GM21367 (cell line): ENCODE measurements around the gene OR8A1.
"Not testable (repeated sequence)": the region's sequence is repeated elsewhere in the genome, so short reads cannot be mapped to it uniquely, and the experiment has no call there.

Experiments
- ATAC-seq: cut with Tn5 transposase; IDR thresholded peaks from one replicate; pipeline ENCODE4 v1.9.1; 2021; ENCODE audit not compliant: unreplicated experiment

OR8A1 gene

DNA sequence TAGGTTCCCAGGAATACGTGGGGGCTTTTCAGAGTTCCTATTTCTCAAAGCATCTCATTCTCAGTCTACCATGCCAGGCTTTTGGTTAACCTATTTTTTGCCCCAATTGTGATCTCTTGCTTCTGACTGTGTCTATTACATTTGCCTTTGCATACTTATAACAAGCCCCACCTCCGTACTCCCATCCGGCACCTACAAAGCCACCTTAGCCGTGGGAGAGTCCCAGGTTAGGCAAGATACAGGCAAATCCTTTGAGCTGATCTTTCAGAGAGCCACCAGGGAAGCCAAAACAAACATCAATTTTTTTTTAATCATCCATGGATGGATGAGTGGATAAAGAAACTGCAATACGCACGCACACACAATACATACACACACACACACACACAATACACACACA lies 22.8 kb downstream of the OR8A1 start:
- ATAC-seq = no peak

DNA sequence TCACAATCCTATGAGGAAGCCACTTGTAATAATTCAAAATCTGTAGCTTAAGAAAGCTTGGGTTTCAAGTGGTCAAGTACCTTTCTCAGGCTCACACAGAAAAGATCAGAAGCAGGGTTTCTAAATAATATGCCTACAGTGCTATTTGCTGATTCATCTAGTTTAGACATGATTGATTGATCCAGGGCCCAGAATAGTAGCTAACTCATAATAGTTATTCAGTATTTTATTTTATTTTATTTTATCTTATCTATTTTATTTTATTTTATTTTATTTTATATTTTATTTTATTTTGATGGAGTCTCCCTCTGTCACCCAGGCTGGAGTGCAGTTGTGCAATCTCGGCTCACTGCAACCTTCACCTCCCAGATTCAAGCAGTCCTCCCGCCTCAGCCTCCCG lies 25.5 kb downstream of the OR8A1 start:
- ATAC-seq = no peak

DNA sequence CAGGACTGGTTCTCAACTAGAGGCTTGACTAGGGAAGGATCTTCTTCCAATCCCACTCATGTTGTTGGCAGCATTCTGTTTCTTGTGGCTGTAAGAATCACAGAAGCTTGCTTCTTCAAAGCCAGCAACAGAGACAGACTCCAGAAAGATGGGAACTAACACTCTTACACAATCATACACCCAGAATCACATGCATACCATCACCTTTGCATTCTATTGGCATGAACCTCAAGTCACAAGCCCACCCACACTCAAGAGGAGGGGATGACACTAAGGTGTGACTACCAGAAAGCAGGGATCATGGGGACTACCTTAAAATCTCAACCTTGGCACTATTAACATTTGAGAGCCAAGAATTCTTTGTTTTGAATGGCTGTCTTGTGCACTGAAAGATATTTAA lies 27.8 kb downstream of the OR8A1 start:
- no peak for ATAC-seq

DNA sequence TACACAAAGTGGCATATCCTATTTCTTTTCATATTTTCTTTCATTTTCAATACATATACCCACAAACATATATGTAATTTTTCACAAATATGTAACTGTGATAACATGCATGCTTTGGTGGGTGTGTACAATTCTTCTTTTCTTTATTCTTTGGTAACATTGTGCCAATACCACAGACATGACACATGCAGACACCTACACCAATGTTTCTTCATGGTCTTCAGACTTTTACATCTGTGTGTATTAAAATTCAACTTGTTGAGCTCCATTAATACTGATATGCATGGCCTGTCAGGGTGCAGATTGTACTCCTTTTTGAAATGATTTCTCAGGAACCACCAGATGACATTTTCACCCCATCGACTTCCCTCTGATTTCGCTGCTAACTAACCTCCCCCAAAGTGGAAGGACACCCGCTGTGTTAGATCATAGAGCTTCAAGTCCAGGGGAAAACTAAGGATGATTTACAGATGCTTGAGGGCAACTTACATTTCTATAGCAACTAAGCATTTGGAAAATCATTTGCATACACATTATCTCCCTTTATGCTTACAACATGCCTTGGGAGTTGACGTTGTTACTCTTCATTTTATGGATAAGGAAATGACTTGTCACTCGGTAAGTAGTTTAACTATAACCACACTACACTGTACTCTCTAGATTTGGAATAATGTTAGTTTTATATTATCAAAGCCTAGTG lies 31.0 kb downstream of the OR8A1 start:
- ATAC-seq = no peak

DNA sequence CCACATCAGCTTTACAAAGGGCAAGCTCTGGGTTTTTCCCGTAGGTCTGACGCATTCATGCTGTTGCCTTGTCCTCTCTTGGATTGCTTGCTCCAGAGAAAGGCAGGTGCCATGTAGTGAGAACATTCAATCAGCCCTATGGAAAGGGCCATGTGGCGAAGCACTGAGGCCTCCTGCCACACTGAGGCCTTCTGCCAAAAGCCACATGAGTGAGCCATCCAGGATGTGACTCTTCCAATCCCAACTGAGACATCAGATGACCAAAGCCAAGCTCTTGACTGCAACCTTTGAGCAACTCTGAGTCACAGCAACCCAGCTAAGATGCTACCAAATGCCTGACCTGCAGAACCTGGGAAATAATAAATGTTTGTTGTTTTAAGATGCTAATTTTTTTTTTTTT lies 32.4 kb downstream of the OR8A1 start:
- no peak for ATAC-seq

DNA sequence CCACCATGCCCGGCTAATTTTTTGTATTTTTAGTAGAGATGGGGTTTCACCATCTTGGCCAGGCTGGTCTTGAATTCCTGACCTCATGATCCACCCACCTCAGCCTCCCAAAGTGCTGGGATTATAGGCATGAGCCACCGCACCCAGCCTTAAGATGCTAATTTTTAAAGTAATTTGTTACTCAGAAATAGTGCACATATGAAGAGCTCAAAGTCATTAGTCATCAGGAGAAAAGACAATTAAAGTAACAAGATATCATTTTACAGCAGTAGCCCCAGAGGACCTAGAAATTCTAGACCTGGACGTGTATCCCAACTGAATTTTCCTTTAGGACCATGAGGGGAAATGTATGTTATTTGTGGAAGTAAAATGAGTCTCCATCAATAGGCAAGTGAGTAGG lies 32.9 kb downstream of the OR8A1 start:
- ATAC-seq = not testable (repeated sequence)

DNA sequence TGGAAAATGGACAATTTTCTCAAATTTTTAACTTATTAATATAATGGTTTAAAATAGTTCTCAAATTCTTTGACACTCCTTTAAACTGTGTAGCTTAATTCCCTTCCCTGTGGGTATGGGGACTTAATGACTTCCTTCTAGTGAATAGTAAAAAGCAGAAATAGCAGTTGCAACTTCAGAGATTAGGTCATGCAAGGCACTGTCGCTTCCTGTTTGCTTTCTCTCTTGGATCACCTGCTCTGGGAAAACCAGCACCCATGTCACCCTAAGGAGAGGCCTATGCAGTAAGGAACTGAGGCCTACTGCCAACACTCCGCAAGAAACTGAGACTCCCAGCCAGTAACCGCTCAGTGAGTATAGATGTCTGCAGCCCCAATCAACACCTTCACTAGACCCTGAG lies 35.9 kb downstream of the OR8A1 start:
- no peak for ATAC-seq

DNA sequence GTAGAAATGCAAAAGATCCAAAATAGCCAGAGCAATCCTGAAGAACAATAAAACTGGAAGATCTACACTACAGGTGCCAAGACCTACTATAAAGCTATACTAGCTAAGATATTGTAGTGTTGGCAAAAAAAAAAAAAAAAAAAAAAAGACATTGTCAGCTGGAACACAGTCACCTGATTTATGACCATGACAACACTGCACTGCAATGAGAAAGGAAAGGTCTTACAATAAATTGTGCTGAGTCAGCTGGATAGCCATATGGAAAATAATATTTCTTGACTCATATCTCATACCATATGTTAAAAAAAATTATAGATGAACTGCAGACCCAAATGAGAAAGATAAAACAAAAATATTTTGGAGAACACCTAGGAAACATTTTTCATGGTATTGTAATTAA lies 38.4 kb downstream of the OR8A1 start:
- no peak for ATAC-seq

DNA sequence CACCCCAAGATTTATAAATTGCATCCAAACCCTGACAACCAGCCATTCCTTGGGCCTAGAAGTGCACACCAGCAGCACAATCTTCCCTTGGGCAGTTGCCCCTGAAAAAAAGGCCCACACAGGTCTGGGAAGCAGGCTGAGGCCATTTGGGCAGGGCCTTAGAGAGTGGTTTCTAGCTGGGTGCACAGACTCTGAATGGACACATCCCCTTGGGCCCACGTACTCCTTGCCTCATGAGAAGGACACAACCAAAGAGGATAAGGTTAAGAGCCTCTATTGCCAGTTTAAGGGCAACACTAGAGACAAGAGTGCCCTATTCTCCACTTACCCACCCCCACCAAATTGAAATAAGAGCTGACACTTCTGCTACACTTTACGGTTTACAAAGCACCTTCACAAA lies 40.5 kb downstream of the OR8A1 start:
- ATAC-seq = no peak

DNA sequence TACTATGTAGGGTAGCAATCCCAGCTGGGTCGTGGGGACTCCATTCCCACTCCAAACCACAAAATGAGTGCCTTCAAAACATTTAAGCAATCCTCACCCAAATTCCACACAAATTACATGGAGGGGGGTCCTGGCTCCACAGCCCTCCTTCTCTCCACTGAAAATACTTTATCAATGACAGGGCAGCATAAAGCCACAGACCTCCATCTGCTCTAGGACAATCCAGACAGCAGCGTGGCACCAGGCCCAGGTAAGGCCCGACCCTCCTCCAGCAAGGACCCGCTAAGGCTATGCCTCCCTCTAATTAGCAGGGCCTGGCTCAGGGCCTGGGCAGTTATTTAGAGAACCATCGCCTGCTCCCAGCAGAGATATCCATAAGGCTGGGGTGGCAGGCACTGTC lies 41.3 kb downstream of the OR8A1 start, which contains the start of gene PANX3:
PANX3 (plus strand) TSS at position 365 of the 400 bp plus-strand sequence. CDS start 129 bp downstream, outside the sequence.
- ATAC-seq = no peak

DNA sequence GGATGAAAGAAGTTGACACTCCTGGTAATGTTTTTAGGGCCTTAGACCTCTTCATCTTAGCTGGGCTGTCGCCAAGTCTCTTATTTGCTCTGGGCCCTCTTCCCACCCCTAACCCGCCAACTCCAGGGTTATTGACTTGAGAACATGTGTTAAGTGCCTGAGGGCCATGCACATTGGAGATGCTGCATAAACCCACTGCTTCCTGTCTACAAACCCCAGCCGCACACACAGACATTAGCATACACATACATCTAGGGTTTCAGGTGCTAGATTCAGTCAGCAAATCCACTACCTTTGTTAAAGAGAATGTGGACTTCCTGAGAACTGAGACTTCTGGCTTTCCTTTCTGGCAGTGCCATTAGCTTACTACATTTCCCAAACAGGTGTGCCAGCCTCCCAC lies 42.2 kb downstream of the OR8A1 start:
- ATAC-seq = no peak

DNA sequence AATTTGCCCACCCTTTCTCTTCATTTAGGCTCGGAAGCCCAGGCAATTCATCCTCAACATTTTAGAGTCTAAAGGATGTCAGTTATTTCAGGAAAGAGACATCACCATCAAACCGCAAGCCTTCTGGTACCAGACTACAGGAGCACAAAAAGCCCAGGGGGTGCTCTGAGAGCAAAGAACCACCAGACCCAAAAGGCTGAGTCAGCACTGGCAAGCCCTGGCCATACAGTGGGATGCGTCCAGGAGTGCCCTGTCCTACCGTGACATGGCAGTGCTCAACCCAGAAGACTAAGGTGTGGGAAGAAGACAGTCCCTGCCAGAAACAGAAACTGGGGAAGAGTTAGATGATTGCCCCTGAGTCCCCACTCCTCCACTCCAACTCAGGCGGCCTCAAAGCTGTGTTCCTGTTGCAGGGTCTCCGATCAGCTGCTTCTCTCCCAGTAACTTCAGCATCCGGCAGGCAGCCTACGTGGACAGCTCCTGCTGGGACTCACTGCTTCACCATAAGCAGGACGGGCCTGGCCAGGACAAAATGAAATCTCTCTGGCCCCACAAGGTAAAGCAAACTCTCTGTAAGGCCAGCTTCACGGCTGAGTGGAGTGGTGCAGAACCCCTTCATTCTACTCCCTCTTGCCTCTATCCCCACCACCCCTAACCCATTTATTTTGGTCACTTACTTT lies 42.9 kb downstream of the OR8A1 start:
- ATAC-seq = no peak

DNA sequence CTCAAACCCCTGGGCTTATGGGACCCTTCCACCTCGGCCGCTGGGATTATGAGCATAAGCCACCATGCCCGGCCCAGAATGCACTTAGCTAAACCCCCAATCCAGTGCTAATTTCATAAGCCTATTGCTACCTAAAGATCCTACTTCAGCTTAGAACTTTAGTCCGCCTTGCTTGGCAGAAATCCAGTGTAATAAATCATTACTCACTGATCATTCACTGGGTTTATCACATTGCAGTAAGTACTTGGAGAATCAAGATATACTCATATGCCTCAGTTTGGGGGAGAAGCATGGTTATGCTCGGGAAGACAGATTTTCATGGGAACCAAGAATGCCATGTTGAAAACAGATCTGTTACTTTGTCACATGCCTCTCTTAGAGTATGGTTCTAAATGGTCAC lies 49.1 kb downstream of the OR8A1 start:
- no peak for ATAC-seq
